HG03060 (cell line): ENCODE results near the gene GALR3.

Source experiments
- ATAC-seq: cut with Tn5 transposase; IDR thresholded peaks from one replicate; pipeline ENCODE4 v1.9.1; 2021; ENCODE audit warnings: low read depth, moderate number of reproducible peaks; ENCODE audit not compliant: unreplicated experiment

Gene GALR3

GRCh38 chr22:37855462-37855861, 32.3 kb downstream of the GALR3 start:
- no peak for ATAC-seq

- ATAC-seq = no peak
These were observed 37.7 kb downstream of the GALR3 start for GRCh38 chr22:37860796-37861421.

GRCh38 chr22:37862570-37863325, 39.6 kb downstream of the GALR3 start:
- ATAC-seq = no peak

- no peak for ATAC-seq
These were observed 42.3 kb downstream of the GALR3 start for GRCh38 chr22:37865510-37865909.

- ATAC-seq = no peak
These were observed 47.1 kb downstream of the GALR3 start for GRCh38 chr22:37870273-37870672.
